ENCODE results near the gene IGFBP7.
"Not testable (repeated sequence)": the region's sequence is repeated elsewhere in the genome, so short reads cannot be mapped to it uniquely, and the experiment has no call there.

Gene IGFBP7

DNA sequence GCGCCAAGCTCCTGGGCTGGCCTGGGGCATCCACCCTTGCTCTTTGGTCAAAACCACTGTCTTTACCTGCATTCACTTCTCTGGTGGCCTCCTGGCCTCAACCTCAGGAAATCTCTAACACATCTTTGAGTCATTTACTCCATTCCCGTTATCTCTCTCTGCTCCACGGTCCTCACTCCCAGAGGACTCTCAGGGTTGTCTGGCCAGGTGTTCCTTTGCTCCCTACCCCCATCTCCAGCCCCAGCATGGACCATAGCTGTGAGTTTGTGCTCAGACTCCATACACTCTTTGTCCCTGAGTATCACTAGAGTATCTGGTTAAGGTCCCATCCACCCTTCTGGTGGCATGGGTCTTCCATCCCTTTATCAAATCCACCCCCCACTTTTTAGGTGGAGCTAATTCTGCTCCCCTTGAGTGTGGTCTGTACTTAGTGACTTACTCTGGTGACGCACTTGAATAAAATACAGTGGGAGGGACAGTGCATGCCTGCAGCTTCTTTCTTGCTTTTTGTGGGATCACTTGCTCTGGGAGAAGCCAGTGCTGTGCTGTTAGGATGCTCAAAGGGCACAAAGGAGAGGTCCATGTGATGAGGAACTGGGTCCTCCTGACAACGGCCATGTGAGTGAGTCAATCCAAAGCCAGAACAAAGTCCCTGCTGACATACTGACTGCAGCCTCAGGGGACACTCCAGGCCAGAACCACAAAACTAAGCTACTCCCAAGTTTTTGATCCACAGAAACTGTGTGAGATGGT is 44.3 kb downstream of the IGFBP7 start:
- peak; percentile 18 for DNase-seq

DNA sequence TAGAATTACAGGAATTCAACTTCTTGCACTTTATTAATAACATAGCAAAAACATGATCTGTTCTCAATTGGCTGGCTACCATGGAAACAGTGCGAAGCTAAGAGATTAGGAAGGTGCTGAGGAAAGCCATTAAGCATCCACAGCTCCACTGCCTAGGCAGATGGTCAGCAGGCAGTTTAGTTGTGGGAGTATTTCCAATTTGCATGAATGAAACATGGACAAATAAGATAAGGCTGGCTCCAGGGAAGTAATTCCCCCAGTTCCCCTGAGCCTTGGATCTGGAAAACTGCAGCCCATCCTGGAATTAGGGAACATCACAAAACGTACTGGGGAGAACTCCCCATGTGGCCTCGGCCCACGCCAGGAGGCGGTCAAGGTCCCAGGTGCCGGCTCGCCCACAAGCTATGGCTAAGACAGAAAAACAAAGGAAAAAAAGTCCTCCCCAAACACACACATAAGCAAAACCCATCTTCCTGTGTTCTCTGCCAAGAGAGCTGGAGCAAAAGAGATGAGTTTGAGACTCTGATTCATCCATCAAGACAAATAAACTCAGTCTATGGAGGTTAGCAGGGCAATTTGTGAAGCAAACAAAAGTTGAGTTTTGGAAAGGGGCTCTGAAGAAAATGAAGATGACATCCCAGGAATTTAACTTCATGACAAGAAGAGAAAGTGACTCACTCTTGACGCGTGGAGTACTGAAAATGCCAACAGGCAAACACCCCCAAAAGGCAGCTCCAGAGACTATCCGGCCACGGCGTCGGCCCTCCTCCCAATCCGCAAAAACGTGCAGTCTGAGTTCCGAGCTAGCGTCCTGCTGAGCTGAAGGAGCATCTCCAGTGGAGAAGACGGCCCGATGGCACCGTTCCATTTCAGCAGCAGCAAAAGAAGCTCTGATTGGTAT is 45.1 kb downstream of the IGFBP7 start:
- DNase-seq, result no peak

DNA sequence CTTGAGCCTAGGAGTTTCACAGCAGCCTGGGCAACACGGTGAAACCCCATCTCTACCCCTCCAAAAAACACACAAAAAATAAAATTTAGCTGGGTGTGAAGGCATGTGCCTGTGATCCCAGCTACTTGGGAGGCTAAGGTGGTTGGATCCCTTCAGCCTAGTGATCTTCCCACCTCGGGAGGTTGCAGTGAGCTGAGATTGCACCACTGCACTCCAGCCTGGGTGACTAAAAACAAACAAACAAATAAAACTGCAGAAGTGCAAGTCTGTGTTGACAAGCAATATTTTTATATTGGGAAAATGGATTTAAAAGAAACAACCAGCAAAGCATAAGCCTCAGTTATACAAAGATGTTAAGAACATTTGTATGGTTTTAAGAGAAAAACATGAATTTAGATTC is 46.1 kb downstream of the IGFBP7 start:
- DNase-seq, result no peak

DNA sequence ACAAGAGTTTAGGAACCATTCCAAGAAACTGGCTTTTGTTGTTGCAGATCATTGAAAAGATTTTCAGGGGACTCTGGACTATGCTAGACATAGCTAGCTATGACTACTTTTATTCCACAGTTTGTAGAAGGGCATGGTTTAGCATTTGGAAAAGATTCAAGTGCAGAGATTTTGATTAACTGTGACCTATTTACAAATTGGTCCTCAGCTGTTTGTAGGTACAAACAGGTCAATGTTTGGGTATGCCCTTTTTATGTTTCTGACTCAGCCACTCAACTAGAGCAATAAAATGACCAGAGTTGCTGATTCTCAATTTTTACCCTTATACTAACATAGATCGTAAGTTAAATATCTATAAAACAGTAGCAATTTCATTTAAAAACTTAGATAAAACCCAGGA is 46.7 kb downstream of the IGFBP7 start:
- DNase-seq, result no peak

DNA sequence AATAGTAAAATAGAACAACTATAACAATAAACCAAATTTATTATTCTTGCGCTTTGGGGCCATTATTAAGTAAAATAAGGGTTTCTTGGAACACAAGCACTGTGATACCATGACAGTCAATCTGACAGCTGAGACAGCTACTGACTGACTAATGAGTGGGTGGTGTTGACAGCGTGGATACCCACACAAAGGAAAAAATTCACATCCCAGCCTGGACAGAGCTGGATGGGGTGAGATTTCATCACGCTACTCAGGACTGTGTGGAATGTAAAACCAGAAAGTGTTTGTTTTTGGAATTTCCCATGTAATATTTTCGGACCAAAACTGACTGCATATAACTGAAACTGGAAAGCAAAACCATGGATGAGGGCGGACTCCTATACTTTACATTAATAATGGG is 48.8 kb downstream of the IGFBP7 start:
- no peak for DNase-seq

DNA sequence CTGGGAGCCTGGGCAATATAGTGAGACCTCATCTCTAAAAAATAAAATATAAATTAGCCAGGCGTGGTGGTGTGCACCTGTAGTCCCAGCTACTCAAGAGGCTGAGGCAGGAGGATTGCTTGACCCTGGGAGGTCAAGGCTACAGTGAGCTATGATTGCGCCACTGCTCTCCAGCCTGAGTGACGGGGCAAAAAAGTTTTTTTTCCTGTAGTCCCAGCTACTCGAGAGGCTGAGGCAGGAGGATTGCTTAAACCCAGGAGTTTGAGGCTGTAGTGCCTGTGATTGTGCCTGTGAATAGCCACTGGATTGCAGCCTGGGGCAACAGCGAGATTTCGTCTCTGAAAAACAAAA is 49.5 kb downstream of the IGFBP7 start:
- peak; percentile 30 for DNase-seq

DNA sequence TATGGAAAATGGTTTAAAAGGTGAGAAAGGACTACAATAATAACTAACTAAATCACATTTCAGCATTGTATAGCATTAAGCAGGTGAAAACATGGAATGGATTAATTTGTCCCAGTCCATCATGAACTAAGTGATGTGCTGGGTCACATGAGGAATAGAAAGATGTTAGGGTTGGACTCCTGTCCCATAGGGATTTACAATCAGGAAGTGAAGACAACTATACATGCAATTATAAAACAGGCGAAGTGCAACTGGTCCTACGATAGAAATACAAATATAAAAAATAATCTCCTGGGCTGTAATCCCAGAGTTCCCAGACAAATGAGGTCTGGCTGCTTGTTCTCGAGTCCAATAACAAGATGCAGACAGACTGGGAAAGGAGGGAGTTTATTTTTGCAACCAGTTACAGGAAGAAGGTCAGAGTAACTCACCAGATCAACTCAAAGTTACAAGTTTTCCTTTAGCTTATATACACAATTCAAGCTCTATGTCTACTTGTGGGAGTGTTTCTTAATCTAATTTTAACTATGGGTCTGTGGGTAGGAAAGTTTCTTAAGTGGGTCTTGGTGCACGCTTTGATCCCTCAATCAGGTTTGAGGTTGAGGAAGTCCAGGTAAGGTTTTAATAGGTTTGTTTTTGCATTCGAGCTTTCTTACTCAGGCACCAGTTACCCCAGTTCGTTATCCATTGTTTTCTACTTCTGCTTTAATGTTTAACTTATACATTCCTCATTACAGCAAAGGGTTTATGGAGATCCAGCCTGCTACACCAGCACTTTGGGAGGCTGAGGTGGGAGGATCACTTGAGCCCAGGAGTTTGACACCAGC is 50.1 kb downstream of the IGFBP7 start:
- DNase-seq, result no peak

DNA sequence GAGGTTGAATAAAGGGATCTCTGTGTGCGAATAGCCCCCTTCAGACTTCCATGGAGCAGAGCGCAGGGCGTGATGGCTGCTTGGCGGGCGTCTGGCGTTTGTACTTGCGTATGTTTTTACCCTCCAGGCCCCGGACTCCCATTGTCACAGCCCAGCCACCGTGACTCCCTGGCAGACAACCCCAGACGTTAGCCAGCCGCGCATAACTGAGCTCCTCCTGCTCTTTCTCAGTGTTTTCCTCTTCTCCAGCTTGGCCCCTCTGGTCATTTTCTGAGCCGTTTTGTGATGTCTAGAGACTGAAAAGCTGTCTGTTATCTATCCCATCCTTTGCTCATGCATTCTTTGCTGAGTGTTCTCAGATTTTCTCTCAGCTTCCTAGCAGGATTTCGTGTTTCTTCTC is 54.3 kb downstream of the IGFBP7 start:
- no peak for DNase-seq

DNA sequence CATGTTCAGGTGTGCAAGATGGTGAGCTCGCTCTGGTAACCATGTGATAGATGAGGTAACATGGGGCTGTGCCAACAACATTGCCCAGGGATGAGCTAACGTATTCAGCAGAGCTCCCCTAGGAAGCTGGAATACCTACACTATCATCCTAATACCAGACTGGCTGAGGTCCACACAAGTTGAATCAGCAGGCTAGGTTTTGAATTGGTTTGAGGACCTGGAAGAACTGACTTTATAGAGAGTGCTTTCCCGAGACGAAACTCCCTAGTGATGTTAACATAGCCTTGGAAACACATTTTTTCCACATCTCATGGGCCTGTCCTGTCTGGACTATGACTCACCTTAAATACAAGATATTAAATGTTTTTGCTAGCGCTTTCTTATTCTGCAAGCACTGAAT is 56.7 kb downstream of the IGFBP7 start:
- no peak for DNase-seq

DNA sequence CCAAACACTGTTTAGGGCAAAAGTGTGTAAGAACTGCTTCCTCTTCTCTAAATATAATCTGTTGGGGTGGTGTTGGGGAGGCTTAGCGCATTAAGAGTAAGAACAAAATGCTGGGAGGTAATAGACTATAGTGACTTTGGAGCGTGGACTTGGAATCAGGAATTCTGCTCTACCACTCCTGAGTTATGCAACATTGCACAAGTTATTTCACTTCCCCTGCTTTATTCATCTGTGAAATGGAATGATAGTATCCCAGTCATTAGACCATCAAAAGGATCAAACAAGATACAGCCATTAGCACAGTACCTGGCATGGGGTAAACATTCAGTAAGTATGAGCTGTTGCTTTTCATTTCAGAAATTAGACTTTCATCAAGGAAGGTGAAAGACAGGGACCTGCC is 58.7 kb downstream of the IGFBP7 start:
- no peak for DNase-seq

DNA sequence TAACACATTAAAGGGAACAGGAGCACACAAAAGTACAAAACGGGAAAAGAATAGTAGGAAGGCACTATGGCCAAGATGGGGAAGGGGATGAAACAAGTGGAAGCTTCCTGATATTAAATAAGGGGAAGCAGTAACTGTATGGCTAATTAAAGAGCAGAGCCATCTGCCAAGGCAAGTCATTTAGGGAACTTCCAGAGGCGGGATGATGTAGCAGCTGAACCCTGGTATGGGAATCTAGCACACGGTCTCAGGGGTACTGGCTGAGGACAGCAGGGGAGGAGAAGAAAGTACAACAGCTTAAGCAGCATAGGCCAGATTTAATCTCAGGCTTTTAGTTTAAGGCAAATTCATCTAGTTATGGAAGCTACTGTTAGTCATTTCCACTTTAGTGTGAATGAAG is 59.1 kb downstream of the IGFBP7 start:
- peak; percentile 87 for DNase-seq

DNA sequence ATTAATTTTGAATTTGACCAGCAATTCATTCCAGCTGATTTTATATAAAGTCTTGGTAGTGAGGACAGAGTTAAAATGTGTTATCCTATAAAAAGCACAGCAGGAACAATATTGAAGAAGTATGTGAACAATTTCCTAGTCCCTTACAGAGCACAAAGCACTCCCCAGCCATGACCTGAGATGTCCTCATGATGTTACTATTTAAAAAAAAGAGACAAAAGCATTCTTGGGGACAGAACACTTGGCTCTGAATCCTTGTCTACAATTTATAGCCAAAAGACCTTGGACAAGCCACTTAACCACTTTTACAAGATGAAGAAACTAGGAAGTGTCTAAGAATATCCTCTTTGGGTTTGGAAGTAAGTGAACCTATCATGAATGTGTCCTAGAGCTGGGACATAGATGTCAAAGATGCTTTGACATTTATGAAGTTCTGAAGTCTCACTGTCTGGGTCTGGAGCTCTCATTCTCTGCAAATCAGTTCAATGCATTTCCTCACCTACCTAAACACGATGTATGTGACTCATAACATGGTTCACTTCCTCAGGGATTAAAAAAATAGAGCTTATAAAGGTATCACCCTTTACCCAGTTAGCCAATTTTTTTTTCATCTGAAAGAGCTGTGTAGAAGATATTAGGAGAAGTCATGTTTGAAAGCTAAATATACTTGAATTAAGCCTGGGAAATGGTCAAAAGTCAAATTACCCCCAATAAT is 61.4 kb downstream of the IGFBP7 start:
- DNase-seq, result peak; percentile 10

DNA sequence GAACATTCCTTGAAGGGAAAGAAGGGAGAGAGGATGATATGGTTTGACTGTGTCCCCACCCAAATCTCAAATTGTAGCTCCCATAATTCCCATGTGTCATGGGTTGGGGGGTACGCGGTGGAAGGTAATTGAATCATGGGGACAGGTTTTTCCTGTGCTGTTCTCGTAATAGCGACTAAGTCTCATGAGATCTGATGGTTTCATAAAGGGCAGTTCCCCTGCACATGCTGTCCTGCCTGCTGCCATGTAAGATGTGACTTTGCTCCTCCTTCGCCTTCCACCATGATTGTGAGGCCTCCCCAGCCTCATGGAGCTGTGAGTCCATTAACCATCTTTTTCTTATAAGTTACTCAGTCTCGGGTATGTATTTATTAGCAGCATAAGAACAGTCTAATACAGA is 63.1 kb downstream of the IGFBP7 start:
- DNase-seq, result not testable (repeated sequence)

DNA sequence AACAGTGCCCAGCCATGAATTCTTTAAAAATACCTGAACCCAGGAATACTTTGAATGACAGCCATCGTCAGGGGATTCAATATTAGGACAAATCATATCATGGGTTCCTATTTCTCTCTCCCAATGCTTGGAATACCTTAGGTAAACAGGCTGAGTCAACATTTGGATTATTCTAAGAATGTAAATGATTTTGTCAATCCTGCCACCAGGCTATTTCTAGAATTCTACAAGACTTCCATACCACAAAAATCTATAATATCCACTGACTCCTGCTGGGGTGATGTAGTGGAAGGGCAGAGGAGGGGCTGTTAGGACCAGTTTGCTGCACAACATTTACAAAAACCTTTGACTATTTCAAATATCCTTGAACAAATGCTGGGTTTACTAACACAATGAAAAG is 65.2 kb downstream of the IGFBP7 start:
- DNase-seq, result no peak

DNA sequence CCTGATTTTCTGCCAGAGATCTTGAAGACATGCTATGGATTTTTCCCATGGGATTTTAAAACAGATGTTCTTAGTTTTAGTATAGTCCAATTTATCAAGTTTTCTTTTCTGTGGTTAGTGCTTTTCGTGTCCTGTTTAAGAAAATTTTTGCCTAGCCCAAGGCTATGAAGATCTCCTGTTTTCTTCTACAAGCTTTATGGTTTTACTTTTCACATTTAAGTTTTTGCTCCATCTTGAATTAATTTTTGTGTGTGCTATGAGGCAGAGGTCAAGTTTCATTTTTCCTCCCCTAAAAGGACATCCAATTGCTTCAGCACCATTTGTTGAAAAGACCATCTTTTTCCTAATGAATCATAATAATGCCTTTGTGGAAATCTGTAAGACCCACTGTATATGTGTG is 65.9 kb downstream of the IGFBP7 start:
- DNase-seq, result no peak

DNA sequence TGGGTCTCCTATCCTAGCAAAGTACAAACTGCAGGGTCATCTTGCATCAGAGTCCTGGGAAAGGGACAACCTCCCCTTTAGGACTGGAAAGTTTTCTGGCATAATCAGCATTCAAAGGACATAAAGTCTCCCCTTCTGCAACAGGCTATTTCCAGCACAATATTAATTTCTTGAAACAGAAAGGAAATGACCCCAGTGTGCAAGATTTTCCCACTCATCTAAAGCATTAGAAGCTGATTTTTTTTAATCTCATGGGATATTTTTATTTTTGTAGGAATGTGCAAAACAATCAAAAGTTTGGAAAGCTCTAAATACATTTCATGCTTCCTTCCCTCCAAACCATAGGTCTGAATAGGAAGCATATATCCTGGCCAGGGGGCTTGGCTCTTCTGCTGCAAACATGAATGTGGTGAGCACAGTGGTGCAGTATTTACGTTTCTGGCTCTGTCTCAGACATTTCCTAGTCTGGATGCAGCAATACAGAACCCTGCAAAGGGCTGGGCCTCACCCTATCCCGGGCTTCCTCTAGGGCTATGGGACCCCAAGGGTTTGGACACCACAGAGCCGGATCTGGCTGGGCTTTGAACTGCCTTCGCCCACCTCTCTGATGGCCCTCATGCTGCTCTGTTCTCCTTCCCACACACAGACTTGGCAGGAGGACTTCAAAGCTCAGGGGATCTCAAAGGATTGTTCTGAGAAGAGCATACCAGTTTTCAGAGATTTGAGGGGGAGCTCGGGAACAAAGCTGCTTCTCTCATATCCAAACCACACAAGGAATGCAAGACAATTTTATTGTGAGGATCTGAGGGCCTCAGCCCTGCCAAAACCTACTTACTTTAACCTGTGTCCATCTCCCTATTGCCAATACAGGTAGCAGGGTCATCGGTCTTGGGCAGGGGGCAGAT is 66.6 kb downstream of the IGFBP7 start:
- no peak for DNase-seq

DNA sequence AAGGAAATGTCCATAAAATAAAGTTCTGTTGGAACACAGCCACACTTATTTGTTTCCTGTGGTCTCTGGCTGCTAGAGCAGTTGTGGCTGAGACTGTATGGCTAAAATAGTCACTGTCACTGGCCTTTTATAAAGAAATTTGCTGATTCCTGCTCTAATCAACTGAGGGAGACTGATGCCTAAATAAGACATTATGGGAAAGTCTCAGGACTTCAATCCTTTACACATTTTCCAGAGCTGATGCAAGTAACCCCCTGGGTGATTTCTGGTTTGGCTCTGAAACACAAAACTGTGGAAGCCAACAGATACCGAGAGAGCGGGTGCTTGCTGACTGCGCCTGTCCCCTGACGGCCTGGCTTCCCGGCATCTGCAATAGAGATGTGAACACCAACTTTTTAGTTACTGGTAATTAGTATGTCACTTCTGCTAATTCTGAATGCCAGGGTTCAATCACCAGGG is 67.4 kb downstream of the IGFBP7 start:
- no peak for DNase-seq

DNA sequence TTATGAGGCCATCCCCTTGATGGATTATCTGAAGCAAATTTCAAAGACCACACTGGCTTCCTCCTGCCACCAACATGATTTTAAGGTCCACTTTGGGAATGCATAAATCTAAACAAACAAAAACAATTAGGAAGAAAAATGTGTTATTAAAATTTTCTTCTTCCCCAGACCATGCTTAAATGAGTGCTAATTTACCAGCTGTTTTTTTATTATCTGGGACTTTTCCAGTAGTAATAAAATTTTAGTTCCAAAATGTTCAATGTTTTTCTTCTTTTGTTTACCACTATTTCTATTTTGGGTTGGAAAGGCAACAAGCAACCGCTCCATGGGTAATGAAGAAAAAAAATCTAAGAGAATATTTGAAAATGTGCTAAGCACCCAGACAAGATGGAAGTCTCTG is 69.2 kb downstream of the IGFBP7 start:
- DNase-seq, result no peak

DNA sequence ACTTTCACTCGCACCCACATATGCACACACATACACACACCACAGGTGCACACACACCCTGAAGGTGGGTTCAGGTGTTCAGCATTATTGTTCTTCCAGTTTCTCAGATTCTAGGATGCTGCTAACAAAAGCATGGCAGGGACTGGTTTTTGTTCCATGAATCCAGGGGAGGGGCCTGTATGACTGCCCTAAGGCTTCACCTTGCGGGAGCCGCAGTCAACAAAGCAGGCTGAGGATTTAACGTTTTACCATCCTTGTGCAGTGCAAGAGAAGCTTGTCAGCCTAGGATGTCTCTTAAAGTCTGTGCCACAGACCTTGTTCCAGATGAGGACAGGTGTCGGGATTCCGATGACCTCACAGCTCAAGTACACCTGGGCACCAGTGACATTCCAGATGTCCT is 69.7 kb downstream of the IGFBP7 start:
- no peak for DNase-seq

DNA sequence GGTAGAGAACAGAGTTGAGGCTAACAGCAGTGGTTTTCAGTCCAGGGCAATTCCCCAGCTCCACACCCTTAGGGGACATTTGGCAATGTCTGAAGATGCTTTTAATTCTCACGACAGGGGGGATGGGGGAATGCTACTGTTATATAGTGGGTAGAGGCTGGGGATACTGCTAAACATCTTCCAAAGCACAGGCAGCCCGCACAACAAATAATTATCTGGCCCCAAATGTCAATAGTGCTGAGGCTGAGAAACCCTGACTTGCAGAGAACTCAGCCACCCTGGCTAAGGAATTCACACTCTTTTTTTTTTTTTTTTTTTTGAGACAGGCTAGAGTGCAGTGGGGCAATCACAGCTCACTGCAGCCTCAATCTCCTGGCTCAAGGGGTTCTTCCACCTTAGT is 70.8 kb downstream of the IGFBP7 start:
- DNase-seq, result no peak

DNA sequence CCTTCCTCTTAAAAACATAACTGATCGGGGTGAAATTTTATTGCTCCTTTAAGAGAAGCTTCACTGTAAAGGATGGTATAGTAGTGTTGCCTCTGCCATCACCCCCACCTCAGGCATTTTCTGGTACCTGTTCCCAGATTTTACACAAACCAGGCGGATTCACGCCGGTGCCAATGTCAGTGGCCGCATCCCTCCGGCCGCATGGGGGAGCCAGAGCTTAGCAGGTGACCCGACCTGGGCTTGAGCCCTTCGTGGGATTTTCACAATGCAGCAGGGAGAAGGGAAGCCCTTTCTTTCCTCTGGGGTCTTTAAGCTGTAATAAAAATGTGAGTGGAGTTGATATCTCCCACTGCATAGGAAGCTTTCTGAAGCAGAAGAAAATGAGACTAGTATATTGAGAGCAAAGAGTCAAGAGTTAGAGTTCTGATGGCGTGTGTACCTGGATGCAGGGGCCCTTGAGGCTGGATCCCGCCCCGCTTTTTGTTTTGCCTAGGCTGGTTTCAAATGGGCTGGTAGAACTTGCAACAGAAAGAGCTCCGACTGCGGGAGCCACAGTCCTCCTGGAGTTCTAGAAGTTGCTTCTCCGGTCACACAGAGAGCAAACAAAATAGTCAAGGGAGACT is 72.1 kb downstream of the IGFBP7 start:
- no peak for DNase-seq
